Stimulated activated CD4-positive, alpha-beta T cell treated with anti-CD3 and anti-CD28 coated beads, Interleukin-12 subunit alpha, Interleukin-12 subunit beta, amount 100 ng/mL, for 4 hours (primary cell): ENCODE results near the gene CAMTA1.

ENCODE experiments used
- DNase-seq: peaks from one replicate; pipeline ENCODE4 v3.0.0-alpha.2; 2020

Gene CAMTA1

DNA sequence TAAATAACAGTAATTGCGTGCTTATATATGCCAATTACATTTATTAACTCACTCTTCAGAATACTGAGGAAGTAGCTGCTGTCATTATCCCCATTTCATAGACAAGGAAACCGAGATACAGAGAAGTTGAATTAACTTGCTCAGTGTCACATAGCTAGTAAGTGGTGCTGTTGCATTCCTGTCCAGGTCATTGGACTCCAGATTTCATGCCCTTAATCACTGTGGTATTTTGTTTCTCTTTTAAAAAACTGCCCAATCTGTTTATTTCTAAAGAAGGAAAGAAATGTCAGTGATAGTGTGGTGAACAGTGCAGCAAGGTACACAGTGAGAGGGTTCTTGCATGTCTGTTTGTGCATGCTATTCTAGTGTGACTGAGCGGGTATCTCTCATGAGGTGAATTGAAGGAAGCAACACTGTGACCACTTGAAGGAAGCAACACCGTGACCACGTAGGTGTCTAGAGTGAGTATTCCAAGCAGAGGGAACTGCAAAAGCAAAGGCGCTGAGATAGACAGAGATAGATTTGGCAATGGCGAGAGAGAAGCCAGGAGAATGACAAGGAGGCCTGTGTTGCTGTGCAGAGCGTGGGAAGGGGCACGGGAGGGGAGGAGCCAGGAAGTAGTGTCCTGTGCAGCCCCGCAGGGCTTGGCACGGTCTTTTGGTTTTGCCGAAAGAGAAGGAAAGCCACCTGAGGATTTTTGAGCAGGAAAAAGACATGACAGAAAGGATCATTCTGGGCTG lies 95.9 kb downstream of the CAMTA1 start:
- no peak for DNase-seq

DNA sequence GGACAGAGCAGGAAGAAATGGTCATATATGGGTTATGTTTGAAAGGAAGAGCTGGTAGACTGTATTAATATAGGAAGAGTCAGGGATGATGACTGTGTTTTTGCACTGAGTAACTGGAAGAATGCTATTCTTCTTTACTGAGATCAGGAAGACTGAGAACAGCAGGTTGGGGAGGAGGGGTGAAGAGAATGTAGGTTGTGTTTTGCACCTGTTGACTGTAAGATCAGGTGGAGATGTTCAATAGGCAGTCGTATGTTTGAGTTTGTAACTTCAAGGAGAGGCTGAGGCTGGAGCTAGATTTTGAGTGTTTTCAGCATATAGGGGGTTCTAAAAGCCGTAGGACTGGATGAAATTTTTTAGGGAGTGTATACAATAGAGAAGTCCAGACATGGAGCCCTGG lies 97.2 kb downstream of the CAMTA1 start:
- DNase-seq, result no peak

DNA sequence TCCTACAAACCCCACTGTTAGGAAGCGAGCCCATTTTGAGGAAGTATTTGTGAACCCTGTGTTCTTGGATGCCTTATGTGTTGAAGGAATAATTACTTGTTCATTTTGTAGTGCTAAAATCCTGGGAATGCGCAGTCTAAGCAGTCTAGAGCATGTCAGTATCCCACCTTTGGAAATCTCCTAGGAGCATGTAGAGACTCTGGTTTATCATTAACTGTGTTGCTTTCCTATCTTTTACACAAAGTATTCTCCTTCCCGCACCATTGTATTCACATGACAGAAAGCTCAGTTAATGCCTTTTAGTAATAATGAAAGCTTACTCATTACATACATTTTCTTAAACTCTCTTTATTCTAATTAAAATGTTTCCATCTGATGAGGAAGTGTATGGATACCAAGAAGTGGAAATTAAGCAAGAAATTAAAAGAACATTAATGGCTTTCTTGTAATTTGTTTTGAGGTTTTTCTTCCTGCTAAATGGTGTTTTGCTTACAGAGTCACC lies 99.4 kb downstream of the CAMTA1 start:
- no peak for DNase-seq

GRCh38 chr1:6885426-6885825 lies 100.2 kb downstream of the CAMTA1 start:
- DNase-seq, result no peak

- no peak for DNase-seq
These were observed 101.3 kb downstream of the CAMTA1 start for GRCh38 chr1:6886523-6886922.

GRCh38 chr1:6888268-6888667 lies 103.0 kb downstream of the CAMTA1 start:
- no peak for DNase-seq

GRCh38 chr1:6888870-6889269 lies 103.6 kb downstream of the CAMTA1 start:
- no peak for DNase-seq

DNA sequence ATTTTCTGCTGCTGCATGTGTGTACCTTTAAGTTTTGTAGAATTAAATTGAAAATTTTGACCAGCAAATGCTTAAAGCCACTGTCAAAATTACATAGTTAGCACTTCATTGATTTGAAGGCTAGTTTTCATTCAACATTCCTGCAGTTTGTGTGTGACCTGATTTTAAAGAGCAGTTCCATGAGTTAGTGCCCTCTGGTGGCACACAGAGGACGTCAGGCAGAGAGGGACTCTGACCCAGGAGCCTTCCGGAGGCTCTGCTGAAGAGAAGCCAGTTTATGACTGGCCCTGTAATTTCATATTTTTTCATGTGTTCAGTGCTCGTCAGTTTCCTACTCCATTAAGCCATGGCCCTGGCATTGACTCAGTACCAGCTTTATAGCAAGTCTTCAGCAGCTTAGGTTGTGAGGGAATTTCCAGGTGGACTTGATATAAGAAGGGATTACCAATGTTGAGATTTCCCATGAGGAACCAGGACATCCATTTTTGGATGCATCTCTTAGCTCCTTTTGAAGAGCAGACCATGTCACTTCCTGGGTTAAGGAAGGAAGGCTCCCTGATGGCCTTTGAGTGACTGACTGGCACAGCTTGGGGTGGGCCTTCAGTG lies 104.7 kb downstream of the CAMTA1 start:
- DNase-seq, result peak; percentile 28

DNA sequence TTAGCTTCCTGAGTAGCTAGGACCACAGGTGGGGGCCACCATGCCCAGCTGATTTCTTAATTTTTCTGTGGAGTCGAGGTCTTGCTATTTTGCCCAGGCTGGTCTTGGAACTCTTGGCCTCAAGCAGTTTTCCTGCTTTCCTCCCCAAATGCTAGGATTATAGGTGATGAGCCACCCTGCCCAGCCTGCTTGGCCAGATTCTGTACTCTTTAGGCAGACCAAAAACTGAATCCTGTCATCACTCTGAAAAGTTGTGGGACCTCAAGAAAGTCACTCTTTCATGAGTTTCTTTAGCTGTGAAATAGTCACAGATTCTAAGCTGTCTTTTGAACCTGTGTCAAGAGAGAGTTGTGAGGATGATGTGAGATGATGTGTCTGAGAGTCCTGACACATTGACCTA lies 105.4 kb downstream of the CAMTA1 start:
- no peak for DNase-seq

DNA sequence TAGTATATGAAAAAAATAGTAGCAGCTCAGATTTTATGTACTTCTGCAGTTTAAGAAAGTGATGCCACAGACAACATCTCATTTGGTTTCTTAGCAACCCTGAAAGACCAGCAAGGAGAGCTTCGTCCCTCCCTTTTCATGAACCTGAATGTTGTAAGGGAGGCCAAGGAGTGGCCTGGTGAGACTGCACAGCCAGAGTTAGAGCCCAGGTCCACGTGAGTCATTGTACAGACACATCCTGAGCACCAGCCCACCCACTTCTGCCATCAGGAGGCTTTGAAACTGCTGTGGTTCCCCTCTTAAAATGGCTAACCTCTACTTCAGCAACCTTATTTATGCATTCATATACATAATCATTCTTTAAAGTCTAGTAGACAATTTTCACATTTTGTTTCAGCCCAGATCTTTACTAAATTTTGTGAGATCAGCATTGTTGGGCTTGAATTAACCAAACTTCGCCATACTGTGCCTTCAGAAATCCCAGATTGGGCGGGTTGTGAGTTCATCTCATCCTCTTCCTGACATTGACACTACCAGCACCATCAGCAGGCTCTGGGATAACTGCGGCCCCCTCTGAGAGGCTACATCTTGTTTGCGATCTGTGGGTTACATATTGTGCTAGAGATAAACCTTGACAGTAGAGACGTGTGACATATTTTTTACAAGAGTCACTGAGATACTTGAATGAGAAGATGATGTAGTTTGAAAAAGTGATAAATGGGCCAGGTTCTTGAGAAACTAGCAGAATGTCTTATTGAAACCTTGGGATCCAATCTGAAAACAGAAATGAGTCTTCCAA lies 106.7 kb downstream of the CAMTA1 start:
- DNase-seq, result peak; percentile 18

DNA sequence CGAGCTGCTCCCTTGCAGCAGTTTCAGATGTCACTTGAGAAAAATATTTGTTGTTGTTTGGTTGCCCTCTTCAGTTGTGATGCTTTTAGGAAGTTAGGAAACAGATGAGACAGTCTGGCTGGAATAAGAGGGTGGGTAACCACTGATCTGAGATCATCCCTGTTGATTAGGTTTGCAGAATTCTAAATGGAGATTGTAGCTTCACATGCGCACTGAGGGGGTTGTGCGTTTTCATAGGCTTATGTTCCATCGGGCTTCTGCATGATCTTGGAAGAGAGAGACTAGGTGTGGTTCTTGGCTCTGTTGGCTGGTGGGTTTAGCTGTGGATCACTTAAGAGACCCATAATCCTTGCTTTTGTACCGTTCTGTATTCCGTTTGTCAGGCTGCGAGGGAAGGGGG lies 108.1 kb downstream of the CAMTA1 start:
- no peak for DNase-seq

DNA sequence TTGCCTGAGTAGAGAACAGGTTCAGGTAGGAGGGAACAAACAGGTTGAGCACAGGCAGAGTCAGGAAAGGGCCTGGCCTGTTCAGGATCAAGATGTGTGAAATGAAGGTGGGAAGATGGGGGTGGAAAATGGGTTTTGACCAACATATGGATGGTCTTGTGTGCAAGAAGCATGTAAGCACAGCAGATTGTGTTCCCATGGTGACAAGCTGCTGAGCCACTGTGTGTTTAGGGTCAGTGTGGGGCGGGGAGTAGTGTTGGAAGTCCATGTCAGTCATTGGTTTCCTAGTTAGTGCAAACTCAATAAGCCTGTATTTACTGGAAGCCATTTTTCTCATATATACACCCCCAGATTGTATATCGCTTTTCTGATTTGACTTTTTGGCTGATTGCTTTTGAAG lies 111.9 kb downstream of the CAMTA1 start:
- DNase-seq, result no peak

- no peak for DNase-seq
These were observed 113.8 kb downstream of the CAMTA1 start for GRCh38 chr1:6898974-6899539.

DNA sequence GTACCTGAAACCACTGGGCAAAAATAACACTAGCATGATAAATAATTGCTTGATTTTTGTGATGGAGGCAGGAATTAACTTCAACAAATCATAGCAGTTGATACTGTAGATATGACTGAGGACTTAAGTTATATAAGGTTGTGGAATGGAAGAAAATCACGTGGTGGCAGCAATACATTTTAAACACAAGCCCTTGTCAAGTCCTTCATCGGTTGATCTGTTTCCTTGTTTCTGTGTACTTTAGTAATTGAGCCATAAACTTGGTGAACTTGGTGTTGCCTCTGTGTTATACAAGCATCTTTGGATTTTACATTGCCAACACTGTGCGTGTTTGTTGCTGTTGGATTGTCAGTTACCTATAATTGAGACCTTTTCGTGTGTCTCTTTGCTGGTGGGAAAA lies 114.4 kb downstream of the CAMTA1 start:
- no peak for DNase-seq

GRCh38 chr1:6902153-6902552 lies 116.9 kb downstream of the CAMTA1 start:
- no peak for DNase-seq

DNA sequence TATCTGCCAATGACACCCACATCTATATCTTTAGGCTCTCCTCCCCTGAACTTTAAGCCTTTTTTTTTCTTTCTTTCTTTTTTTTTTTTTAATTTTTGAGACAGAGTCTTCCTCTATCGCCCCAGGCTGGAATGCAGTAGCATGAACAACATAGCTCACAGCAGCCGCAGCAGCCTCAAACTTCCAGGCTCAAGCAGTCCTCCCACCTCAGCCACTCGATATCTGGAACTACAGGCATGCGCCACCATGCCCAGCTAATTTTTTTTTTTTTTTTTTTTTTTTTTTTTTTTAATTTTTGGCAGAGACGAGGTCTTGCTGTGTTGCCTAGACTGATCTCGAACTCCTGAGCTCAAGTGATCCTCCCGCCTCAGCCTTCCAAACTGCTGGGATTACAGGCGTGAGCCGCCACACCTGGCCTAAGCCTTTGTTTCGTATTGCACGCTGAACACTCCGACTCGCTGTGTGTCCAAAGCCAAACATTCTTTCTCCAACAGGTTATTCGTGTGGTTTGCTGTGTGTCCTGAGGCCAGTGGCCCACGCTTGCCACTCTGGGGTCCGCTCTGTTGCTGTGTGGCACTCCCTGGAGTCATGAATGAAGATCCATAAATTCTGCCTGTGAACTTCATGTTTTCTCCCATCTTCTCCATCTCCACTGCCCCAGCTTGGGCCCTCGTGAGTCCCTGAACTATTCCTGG lies 119.4 kb downstream of the CAMTA1 start:
- no peak for DNase-seq

GRCh38 chr1:6905331-6905730 lies 120.1 kb downstream of the CAMTA1 start:
- no peak for DNase-seq

GRCh38 chr1:6905790-6906189 lies 120.5 kb downstream of the CAMTA1 start:
- no peak for DNase-seq

- DNase-seq, result no peak
These were observed 121.5 kb downstream of the CAMTA1 start for GRCh38 chr1:6906783-6907182.

- no peak for DNase-seq
These were observed 121.9 kb downstream of the CAMTA1 start for GRCh38 chr1:6907201-6907600.

DNA sequence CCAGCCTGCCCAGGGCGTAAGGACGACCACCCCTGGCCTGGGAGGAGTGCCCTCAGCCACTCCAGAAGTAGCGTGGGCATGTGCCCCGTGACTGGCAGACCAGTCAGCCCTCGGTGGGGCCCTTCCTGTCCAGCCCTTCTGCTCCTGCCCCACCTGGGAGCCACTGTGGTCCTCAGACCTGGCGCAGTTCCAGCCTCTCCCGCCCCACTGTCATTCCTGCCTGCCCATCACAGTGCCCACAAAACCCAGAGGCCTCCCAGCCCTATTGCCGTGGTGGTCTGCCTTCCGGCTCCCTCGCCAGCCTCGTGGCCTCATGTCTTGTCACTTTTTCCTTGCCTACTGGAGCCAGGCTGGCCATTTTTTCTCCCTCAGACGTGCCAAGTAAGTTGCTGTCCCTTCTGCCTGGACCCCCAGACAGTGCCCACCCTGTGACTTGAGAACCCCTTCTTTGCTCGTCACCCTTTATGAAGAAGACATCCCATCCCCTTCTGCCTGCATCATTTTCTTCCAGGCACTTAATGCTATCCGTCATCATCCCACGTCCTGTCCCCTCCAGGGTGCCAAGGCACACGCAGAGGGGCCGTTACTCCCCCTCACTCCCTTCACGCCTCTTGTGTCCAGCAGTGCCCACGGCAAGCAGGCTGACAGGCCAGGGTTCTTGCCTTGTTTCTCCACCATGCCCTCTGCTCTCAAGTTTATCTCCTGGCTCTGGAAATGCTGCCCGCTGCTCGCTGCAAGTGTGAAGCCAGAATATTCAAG lies 122.6 kb downstream of the CAMTA1 start:
- no peak for DNase-seq

GRCh38 chr1:6909401-6909800 lies 124.1 kb downstream of the CAMTA1 start:
- no peak for DNase-seq
